SKM-1 (cell line): ENCODE results near the gene SHISA4.
A peak's percentile ranks its signal among the peaks of the same experiment; 100 is the strongest.
"Not testable (repeated sequence)": the region's sequence is repeated elsewhere in the genome, so short reads cannot be mapped to it uniquely, and the experiment has no call there.

ENCODE experiments used
- DNase-seq: peaks from one replicate; lab custom pipeline; 2025; ENCODE audit not compliant: unreplicated experiment; lab: John Stamatoyannopoulos, UW

The SHISA4 gene

GRCh38 chr1:201888282-201889089, at the start of gene SHISA4:
SHISA4 (plus strand) TSS chr1:201888898; CDS start chr1:201888995, 97 bp downstream.
- DNase-seq = no peak

DNA sequence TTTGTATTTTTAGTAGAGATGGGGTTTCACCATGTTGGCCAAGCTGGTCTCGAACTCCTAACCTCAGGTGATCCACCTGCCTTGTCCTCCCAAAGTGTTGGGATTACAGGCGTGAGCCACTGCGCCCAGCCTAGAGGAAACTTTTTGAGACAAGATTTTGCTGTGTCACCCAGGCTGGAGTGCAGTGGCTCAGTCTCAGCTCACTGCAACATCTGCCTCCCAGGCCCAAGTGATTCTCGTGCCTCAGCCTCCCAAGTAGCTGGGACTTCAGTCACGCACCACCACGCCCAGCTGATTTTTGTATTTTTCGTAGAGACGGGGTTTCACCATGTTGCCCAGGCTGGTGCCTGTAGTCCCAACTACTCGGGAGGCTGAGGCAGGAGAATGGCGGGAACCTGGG, 49.6 kb upstream of the SHISA4 start:
- not testable (repeated sequence) for DNase-seq

GRCh38 chr1:201840055-201840454, 48.6 kb upstream of the SHISA4 start:
- DNase-seq = no peak

DNA sequence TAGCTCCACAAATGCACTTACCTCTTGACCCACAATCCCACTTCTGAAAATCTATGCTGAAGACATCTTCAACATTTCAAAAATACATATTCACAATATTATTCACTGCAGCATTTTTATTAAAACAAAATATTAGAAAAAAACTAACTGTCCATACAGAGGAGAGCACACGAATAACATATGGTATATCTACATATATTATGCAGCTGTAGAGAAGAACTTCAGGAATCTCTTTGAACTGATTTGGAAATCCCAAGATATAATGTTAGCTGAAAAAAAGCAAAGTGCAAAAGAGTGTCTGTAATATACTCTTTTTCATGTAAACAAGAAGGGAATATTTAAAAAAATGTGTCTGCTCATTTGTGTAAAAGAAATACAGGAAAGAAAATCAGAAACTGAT, 48.2 kb upstream of the SHISA4 start:
- DNase-seq = no peak

DNA sequence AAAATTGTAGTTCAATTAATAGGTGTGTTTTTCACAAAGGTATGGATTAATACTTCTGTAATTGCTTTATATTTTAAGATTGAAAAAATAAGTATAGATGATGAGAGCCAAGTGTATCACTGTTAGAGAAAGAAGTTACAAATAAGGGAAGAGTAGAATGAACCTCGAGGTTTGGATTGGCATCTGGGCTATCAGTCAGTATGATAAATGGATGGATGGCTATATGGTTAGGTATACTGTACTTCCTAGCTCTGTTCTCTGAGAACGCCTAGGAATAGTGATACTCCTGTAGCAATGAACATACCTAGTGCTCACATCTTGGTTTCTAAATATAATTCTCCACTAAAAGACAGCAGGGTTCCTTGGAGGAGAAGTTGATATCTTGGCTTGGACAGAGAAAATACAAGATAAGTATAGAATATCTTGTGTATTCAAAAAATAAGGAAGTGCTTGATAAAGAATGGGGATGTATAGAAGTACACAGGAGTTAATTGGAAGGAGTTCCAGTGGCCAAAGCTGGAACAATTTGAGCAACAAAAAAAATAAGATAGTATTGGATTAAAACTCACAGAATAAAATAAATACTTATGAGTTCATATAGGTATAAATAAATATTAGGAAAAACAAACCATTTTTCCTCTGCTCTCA, 47.3 kb upstream of the SHISA4 start:
- DNase-seq = peak; percentile 30

- DNase-seq = no peak
These were observed 46.1 kb upstream of the SHISA4 start for GRCh38 chr1:201842472-201843027.

DNA sequence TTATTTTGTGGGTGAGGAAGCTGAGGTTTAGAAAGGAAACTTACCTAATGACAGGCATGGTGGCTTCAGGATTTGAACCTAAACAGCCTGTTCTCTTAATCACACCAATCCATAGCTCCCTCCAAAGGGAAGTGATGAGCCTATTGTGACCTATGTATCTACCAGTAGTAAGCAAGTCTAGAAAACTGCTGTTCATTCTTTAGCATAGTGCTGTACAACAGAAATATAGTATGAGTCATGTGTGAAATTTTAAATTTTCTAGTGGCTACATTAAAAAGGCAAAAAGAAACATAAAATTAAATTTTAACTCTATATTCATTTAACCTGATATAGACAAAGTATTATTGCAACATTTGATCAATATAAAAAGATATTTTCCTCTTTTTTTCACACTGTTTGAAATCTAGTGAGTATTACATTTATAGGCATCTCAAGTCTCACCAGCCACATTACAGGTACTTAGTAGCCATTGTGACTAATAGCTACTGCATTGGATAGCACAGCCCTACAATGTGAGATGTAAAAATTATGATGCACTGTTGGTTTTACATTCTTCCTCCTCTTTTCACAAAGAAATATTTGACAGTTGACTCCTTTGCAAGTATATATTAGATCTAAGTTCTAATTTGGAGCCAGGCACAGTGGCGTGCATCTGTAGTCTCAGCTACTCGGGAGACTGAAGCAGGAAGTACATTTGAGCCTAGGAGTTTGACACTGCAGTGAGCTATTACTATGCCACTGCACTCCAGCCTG, 43.2 kb upstream of the SHISA4 start:
- DNase-seq = no peak

DNA sequence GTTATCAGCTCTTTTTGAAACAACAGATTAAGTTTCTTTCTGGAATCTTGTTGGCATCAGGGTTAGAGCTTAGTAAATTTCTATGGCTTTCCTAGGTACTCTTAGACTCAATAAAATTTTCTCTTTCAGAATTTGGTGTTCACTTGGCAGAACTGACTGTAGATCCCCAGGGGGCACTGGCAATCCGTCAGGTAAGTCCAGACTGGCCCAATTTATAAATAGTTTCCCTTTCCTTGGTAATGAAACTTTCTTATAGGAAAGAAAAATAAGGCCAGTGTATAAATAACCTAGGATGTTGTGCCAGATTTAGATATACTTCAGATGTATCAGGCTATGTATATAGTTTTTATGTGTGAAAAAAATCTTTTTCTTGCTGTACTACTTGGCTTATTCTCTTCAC, 41.5 kb upstream of the SHISA4 start:
- no peak for DNase-seq

DNA sequence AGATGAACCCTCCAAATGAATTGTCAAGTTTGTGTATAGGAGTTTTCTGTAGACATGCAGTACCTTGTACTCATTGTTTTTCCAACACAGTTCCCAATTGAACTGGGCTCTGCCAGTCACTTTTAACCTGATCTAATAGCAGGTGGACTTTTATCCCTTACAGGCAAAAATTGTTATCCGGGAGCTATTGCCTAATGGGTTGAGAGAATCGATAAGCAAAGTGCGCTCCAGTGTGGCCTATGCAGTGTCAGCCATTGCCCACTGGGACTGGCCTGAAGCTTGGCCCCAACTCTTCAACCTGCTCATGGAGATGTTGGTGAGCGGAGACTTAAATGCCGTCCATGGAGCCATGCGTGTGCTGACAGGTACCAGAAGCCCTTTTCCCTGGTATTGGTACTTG, 40.5 kb upstream of the SHISA4 start:
- no peak for DNase-seq

DNA sequence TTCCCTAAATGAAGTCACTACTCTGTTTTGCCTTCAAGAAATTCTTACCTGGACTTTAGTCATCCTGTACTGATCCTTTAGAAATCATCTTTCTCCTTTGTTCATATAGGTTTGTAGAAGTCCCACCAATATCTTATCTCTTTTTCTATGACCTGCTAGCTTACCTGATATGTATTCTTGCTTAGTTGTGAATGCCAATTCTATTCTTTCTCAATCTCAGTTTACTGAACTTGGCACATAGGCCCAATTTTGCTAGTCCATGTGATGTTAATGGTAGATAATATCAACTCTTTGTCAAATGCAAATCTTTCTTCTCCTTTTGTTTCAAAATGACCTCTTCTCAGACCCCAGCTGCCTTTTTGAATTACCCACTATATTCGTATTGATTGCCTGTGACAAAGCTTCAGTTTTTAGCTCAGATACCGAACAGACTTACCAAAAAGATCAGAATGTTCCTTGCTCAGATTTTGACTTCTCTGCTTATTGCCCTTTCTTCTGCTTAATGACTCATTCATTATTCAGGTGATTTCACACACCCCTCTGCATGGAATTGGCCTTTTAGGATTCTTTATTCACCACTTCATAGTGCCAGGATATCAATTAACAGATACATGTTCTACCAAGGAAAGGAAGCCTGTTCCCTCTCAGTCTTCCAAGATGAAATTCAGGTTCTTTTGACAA, 39.2 kb upstream of the SHISA4 start:
- DNase-seq = no peak

- no peak for DNase-seq
These were observed 38.7 kb upstream of the SHISA4 start for GRCh38 chr1:201850053-201850397.

DNA sequence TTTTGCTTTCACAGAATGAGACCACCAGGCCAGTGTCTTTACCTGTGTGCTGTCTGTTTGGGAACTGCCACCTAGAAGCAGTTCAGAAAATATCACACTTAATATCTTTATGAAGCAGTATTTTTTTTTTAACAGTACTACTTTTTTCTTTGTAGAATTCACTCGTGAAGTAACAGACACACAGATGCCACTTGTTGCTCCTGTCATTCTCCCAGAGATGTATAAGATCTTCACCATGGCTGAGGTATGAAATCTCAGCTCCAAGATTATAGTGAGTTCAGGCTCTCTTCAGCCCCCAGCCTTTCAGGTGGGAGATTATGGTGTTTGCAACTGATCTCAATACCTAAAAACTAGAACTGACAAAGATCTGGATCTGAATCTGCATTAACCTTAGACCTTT, 36.7 kb upstream of the SHISA4 start:
- DNase-seq = no peak

- not testable (repeated sequence) for DNase-seq
These were observed 32.0 kb upstream of the SHISA4 start for GRCh38 chr1:201856722-201857121.

DNA sequence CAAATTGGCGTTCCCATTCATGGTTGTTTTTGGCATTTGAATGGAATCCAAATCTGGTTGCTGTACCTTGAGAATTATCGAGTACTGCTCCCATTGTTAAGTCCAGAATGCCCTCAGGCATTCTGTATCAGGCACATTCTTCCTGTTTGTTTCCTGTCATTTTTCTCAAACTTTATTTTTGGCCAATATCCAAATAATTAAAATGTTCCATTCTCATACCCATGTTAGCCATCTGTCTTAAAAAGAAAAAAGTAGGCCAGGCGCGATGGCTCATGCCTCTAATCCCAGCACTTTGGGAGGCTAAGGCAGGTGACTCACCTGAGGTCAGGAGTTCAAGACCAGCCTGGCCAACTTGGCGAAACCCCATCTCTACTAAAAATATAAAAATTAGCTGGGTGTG, 29.3 kb upstream of the SHISA4 start:
- no peak for DNase-seq

- no peak for DNase-seq
These were observed 27.2 kb upstream of the SHISA4 start for GRCh38 chr1:201861448-201861847.

DNA sequence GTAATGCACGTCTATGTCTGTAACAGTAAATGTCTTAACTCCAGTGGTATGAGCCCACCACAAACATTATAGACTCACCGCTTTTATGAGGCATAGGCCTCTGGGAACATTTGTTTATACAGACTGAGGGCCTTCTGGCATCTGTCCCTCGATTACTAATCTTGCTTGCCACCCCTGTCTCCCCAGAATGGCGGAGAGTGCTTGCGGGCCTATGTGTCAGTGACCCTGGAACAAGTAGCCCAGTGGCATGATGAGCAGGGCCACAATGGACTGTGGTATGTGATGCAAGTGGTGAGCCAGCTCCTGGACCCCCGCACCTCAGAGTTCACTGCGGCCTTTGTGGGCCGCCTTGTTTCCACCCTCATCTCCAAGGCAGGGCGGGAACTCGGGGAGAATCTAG, 18.3 kb upstream of the SHISA4 start:
- DNase-seq = no peak

- no peak for DNase-seq
These were observed 14.0 kb upstream of the SHISA4 start for GRCh38 chr1:201874672-201875071.

DNA sequence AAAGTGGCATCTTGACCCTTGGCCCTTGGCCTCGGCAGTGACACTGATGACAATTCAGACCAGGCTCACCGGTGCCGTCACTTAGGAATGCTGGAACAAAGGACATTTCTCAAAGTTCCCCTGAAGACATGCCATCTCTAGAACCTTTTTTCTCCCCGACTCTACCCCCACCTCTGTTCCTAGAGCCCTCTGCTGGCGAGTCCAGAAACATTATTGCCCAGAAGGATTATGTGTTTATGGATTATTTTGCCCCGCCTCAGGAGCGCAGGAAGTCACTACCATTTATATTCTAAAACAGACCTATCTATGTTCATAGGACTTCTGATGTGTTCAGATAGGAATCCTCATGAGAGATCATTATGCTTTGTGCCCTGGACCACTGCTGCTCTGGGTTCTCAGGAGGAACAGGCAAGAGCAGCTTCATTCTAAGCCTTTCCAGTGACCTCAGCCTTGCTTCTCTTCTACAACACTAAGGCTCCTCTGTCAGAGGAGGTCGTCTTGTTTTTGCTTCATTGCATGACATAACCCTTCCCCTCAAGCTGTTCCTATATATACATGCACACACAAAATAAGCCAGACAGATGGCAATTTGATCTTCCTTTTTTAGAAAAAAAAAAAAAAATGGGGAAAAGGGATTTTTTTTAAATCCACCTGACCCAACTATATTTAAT, 12.4 kb upstream of the SHISA4 start:
- DNase-seq = no peak

GRCh38 chr1:201877877-201878401, 10.8 kb upstream of the SHISA4 start:
- peak; percentile 34 for DNase-seq

DNA sequence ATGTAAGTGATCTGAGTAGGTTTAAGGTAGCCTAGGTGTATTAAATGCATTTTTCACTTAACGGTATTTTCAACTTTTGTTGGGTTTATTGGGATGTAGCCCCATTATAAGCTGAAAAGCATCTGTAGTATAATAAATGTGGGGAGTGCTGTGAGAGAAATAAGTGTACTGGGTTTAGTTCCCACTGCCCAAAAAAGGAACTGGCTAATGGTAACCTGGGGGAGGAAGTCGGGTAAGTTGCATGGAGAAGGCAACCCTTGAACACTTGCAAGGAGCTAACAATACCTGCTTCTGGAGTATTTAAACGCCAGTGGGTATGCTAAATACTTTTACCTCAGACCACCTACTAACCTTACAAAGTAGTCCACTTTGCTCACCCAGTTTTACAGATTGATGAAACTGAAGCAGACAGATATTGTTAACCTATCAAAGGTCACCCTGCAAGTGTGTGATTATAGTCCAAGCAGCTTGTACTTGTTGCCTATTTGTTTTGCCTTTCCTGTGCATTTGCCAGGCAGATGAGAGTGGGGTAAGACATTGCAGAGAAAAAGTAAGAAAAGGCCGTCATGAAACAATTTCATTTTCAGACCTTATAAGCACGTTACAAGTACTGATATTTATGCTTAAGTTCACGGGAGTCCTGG, 7.6 kb upstream of the SHISA4 start:
- DNase-seq = peak; percentile 57
